GM12878 (cell line): ENCODE measurements around the gene ST13.
"Not testable (repeated sequence)": the region's sequence is repeated elsewhere in the genome, so short reads cannot be mapped to it uniquely, and the experiment has no call there.

Source experiments
- BRCA1 ChIP-seq: IDR thresholded peaks from 2 replicates; pipeline ENCODE4 v1.6.1; 2011; ENCODE audit warnings: low read depth, low read length, improper control_type of control experiment
- CEBPB ChIP-seq, 2 experiments: fragments of 150-350 bp in 1 of 2; IDR thresholded peaks; 2 replicates each; pipeline ENCODE4 v1.6.1; 2012 to 2014; ENCODE audit warnings: low read depth in 2 of 2, low read length in 2 of 2, borderline replicate concordance in 1 of 2, inconsistent platforms in 1 of 2
- MXI1 ChIP-seq: fragments of 150-350 bp; IDR thresholded peaks from 2 replicates; pipeline ENCODE4 v1.6.1; 2011; ENCODE audit warnings: low read depth, mild to moderate bottlenecking, inconsistent platforms, low read length, improper control_type of control experiment
- ZSCAN29 ChIP-seq: fragments of 450-650 bp; IDR thresholded peaks from 2 replicates; pipeline ENCODE4 v1.6.1; 2017; ENCODE audit warnings: mild to moderate bottlenecking, moderate library complexity

DNA sequence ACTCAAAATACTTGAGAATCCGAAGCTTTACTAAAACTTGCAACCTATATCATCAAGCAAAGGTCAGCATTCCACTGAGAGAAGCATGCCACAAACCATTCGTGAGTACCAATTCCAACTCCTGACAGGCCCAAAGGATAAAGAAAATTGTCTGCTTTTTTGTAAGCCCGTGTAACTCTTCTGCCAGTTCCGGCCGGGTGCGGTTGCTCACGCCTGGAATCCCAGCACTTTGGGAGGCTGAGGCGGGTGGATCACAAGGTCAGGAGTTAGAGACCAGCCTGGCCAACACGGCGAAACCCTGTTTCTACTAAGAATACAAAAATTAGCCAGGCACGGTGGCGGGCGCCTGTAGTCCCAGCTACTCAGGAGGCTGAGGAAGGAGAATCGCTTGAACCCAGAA is 74.7 kb downstream of the ST13 start:
- not testable (repeated sequence) for TF ChIP-seq BRCA1; CEBPB (IDR thresholded peaks at IDR 0.05; ENCODE audit: borderline replicate concordance in 1 of 2, low read depth in 2 of 2, low read length in 2 of 2); ZSCAN29; MXI1
